NCI-H128 (cell line): Measurements from ENCODE around the gene AP1G1.
"Not testable (repeated sequence)": the region's sequence is repeated elsewhere in the genome, so short reads cannot be mapped to it uniquely, and the experiment has no call there.

ENCODE experiments used
- DNase-seq: peaks from one replicate; lab custom pipeline; 2025; ENCODE audit not compliant: unreplicated experiment; lab: John Stamatoyannopoulos, UW

The AP1G1 gene

GRCh38 chr16:71808593-71809459 lies at the start of gene AP1G1:
Gene AP1G1, minus strand, starts transcription at chr16:71808834. Its CDS starts 19,355 bp downstream, at chr16:71789479.
- DNase-seq = peak; percentile 94

GRCh38 chr16:71855937-71856662 lies 47.5 kb upstream of the AP1G1 start:
- no peak for DNase-seq

- no peak for DNase-seq
Measured at GRCh38 chr16:71854369-71854948, 45.8 kb upstream of the AP1G1 start.

GRCh38 chr16:71853413-71853812 lies 44.8 kb upstream of the AP1G1 start:
- DNase-seq = no peak

GRCh38 chr16:71852561-71852960 lies 43.9 kb upstream of the AP1G1 start:
- no peak for DNase-seq

- no peak for DNase-seq
Measured at GRCh38 chr16:71852158-71852557, 43.5 kb upstream of the AP1G1 start.

GRCh38 chr16:71851746-71852145 lies 43.1 kb upstream of the AP1G1 start:
- no peak for DNase-seq

GRCh38 chr16:71848622-71849021 lies 40.0 kb upstream of the AP1G1 start:
- DNase-seq = no peak

- DNase-seq = no peak
Measured at GRCh38 chr16:71847096-71847495, 38.5 kb upstream of the AP1G1 start.

- DNase-seq = no peak
Measured at GRCh38 chr16:71846431-71846830, 37.8 kb upstream of the AP1G1 start.

GRCh38 chr16:71845639-71846430 lies 37.2 kb upstream of the AP1G1 start, which contains the start of gene ATXN1L:
Gene ATXN1L, plus strand, starts transcription at chr16:71845976. Its CDS starts 3,765 bp downstream, at chr16:71849741.
- DNase-seq = peak; percentile 67

GRCh38 chr16:71843572-71843971 lies 34.9 kb upstream of the AP1G1 start:
- DNase-seq = no peak

GRCh38 chr16:71840052-71840451 lies 31.4 kb upstream of the AP1G1 start:
- DNase-seq = no peak

- DNase-seq = no peak
Measured at GRCh38 chr16:71837150-71837549, 28.5 kb upstream of the AP1G1 start.

GRCh38 chr16:71834291-71834690 lies 25.7 kb upstream of the AP1G1 start:
- DNase-seq = no peak

- DNase-seq = not testable (repeated sequence)
Measured at GRCh38 chr16:71832112-71832511, 23.5 kb upstream of the AP1G1 start.

- not testable (repeated sequence) for DNase-seq
Measured at GRCh38 chr16:71831698-71832097, 23.1 kb upstream of the AP1G1 start.

GRCh38 chr16:71830359-71830758 lies 21.7 kb upstream of the AP1G1 start:
- DNase-seq = no peak

GRCh38 chr16:71826533-71827017 lies 17.9 kb upstream of the AP1G1 start:
- no peak for DNase-seq

- not testable (repeated sequence) for DNase-seq
Measured at GRCh38 chr16:71817155-71817500, 8.5 kb upstream of the AP1G1 start.
